ENCODE results near the gene FFAR3.

Gene FFAR3

DNA sequence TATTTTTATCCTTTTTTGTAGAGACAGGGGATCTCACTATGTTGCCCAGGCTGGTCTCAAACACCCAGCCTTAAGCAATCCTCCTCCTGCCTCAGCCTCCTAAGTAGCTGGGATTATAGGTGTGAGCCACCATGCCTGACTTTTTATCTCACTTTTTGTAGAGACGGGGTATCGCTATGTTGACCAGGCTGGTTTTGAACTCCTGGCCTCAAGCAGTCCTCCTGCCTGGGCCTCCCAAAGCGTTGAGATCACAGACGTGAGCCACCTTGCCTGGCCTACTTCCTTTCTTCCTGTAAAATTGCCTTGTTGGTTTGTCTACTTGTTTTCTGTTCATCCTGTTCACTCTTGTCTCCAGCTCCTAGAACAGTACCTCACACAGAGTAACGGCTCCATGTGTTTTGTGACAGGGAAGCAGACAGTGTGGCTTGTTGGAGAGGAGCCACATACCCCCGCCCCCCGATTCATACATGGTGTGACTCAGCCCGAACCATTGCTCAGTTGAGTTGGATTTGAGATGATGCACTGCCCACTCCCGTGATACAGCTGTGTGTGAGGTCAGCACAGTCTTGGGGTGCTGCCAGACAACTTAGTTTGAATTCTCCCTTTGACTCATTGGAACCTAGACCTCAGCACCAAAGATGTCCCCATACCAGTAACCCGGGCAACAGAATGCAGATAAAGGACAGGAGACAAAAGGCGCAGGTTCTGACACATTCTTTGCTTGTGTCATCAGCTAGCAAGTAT is 46.8 kb downstream of the FFAR3 start:
- DNase-seq: no peak

DNA sequence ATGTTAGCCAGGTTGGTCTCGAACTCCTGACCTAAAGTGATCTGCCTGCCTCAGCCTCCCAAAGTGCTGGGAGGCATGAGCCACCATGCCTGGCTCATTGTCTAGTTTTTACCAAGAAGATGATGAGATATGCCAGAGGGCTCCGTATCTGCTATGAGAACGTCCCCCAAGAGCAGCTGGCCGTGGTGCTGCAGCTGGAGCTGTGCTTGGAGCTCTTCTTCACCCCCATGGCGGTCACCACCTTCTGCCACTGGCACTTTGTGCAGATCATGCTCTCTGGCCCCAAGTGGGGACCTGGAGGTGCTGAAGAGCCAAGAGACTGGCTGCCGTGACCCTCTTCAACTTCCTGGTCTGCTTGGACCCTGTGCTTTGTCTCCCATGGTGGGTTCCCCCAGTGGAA is 49.4 kb downstream of the FFAR3 start:
- no peak for DNase-seq

DNA sequence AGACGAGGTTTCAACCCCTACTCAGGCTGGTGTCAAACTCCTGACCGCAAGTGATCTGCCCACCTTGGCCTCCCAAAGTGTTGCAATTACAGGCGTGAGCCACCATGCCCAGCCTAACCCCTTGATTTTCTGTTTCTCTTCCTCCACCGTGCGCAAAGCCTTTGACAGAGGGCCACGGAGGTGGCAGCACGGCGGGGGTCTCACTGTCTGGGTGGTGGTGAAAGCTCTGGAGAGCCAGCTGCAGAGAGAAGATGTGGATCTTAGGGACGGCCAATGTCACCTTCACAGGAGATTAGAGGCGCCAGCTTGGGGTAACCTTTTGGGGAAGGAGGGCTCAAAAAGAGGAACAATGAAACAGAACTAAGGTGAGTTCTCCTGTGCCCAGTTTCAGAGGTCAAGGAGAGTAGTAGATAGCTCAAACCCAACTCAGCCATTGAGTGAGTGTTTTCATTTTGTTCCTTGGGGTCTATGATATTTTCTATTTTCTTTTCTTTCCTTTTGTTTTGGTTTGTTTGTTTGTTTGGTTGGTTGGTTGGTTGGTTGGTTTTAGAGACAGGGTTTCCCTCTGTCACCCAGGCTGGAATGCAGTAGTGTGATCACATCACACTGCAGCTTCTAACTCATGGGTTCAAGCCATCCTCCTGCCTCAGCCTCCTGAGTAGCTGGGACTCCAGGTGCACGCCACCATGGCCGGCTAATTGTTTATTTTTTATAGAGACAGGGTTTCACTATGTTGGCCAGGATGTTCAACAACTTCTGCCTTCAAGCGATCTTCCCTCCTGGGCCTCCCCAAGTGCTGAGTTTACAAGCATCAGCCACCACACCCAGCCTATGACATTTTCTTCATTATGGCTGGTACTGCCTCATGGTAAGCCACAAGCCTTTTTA is 50.3 kb downstream of the FFAR3 start:
- no peak for DNase-seq

DNA sequence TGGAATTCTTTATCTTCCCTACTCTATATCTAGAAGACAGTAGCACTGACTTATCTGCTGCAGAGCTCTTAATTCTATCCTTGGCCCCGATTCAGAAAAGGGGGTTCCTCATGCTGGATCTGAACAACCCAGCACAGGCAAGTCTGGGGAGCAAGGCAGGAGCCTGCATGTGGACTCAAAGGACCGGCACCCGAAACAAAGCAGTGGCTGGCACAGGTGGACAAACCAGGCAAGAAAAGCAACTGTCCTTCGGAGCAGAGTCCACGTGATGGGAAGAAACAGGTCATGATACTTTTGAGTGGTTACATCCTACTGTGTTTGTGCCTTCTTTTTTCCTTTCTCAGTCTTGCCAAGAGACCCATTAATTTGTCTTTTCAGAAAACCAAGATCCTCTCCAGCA is 50.9 kb downstream of the FFAR3 start:
- DNase-seq: no peak

Measured in femur (tissue), 1 donor.